GM10248 (cell line): ENCODE measurements around the gene BCORL1.

Experiments used
- CTCF ChIA-PET: fragments of 300-600 bp; sonication (Branson Sonifier 250); formaldehyde crosslinking; extraction: SDS; loops from one replicate; lab custom pipeline; 2021; ENCODE audit warnings: antibody characterized with exemption; lab: Yijun Ruan, JAX
- POLR2A ChIA-PET: fragments of 350-650 bp; sonication (Branson Sonifier 250); formaldehyde crosslinking; extraction: SDS; loops from one replicate; lab custom pipeline; 2020; ENCODE audit warnings: antibody characterized with exemption; lab: Yijun Ruan, JAX
- DNase-seq: peaks from one replicate; pipeline ENCODE4 v3.0.0; 2012; ENCODE audit errors: extremely low spot score
- TF ChIP-seq, protein P1 (sequence below): IDR thresholded peaks from 2 replicates; pipeline ENCODE4 v1.5.1; 2012; ENCODE audit warnings: mild to moderate bottlenecking, low read depth; ENCODE audit errors: extremely low read depth, missing control alignments, control extremely low read depth

Gene BCORL1

GRCh38 chrX:129976441-129976840, 6.0 kb upstream of the BCORL1 start:
- no peak for DNase-seq
- TF ChIP-seq, protein P1, sequence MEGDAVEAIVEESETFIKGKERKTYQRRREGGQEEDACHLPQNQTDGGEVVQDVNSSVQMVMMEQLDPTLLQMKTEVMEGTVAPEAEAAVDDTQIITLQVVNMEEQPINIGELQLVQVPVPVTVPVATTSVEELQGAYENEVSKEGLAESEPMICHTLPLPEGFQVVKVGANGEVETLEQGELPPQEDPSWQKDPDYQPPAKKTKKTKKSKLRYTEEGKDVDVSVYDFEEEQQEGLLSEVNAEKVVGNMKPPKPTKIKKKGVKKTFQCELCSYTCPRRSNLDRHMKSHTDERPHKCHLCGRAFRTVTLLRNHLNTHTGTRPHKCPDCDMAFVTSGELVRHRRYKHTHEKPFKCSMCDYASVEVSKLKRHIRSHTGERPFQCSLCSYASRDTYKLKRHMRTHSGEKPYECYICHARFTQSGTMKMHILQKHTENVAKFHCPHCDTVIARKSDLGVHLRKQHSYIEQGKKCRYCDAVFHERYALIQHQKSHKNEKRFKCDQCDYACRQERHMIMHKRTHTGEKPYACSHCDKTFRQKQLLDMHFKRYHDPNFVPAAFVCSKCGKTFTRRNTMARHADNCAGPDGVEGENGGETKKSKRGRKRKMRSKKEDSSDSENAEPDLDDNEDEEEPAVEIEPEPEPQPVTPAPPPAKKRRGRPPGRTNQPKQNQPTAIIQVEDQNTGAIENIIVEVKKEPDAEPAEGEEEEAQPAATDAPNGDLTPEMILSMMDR = no peak
- CTCF ChIA-PET = interaction anchor here (1.4 to 1.5 kb wide), 2 partner anchors 15 to 37 kb away, joined by 3 to 4 read pairs; no protein-coding TSS in a partner anchor
- POLR2A ChIA-PET = no interaction called here

DNA sequence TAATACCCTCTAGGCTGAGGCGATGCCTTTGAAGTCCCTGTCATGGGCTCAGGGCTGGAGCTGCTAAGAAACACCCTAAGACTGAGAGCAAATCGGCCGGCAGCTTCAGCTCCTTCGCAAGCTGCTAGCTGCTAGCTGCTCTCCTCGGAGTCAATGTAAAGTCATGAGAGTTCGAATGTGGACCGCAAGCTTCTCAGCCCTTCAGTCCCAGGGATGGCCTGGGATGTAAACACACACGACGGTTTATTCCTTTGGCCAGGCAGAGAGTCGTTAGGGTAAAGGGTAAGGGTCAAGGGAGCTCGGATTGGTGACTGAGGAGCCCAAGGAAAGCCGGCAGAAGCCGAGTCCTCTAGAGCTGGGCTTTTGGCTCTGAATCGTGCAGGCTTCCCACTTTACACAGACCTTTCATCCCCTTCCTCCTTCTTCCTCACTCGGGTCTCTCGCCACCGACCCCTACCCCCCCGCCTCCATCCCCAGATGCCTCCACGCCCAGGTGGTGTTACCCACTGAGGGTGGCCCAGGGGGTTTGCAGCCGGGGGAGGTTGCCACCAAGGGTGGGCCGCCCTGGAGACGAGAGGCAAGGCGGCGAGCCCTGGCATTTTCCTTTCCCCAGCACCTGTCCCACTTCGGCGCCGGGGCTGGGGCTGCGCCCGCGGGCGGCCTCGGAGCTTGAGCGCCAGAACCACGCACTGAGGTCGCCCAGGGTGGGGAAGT, 3.1 kb upstream of the BCORL1 start:
- ChIA-PET POLR2A (no interaction called here), CTCF (interaction anchor here (0.9 kb wide), 1 partner anchor 49 kb away, joined by 5 read pairs; no protein-coding TSS in a partner anchor)
- TF ChIP-seq, protein P1 = no peak
- no peak for DNase-seq

GRCh38 chrX:129980001-129980401, 2.4 kb upstream of the BCORL1 start:
- TF ChIP-seq, protein P1 = no peak
- CTCF ChIA-PET = no interaction called here
- DNase-seq = peak; percentile 53
- POLR2A ChIA-PET = no interaction called here

DNA sequence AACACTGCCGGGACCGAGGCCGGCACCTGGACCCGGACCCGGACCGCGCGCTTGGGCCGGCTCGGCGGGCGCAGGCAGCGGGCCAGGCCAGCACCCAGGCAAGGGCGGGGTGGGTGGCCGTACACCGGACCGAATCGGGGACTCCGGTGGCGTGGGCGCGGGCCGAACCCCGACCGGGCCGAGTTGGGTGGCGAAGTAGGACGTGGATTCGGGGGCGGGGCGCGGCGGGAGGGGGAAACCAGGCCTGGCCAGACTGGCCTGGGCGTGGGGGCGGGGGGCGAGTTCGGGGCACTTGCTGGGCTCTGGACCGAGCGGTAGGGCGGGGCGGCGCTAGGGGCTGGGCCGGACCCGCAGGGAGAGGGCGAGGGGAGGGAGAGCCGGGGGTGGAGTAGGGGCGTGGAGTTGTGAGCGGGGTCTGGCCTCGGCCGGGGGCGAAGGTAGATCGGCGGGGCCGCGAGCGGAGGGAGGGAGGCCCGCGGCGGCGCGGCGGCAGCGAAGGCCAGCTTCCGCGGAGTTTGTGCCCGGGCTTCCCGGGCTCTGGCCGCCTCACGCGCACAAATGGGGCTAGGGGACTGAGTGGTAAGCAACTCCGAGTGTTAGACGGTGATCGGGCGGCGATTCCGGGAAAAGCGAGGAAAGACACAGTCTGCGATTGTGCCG, 1.8 kb upstream of the BCORL1 start:
- ChIA-PET CTCF (interaction anchor here (1.5 kb wide), 1 partner anchor 55 kb away, joined by 3 read pairs; no protein-coding TSS in a partner anchor), POLR2A (no interaction called here)
- DNase-seq = peak; percentile 38
- TF ChIP-seq, protein P1 = no peak

- CTCF ChIA-PET = interaction anchor here (1.5 kb wide), 1 partner anchor 56 kb away, joined by 3 read pairs; no protein-coding TSS in a partner anchor
- TF ChIP-seq, protein P1 = no peak
- POLR2A ChIA-PET = no interaction called here
- no peak for DNase-seq
Observed at GRCh38 chrX:129981200-129981553, 1.3 kb upstream of the BCORL1 start.

DNA sequence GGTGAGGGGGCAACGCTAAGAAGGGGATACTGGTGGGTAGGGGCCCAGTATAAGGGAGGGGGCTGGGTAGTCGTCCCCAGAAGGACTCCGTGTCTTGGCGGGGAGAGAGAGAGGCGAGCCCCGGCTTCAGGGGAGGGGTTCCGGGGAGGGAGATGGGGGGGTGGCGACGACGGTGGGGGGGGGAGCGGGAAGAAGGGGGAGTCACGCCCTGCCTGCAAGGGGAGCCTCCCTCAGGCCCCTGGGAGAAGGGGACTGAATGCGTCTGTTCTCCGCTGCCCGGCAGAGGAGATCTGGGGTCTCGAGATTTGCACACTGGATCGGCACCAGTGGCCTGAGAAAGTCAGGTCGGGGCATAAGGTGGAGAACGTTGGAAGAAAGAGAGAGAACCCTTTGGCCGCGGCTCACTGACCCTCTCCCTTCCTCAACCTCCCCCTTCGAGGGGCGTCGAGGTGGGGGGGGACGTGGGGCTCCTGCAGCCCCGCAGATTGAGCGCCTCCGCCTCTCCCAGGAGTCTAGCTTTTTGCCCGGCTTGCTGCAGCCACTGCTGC, 609 bp upstream of the BCORL1 start:
- DNase-seq = no peak
- POLR2A ChIA-PET = no interaction called here
- TF ChIP-seq, protein P1 = no peak
- CTCF ChIA-PET = interaction anchor here (1.5 kb wide), 1 partner anchor 56 kb away, joined by 3 read pairs; no protein-coding TSS in a partner anchor
